GM12878 (cell line): ENCODE results near the gene KCNK5. TPM values are rescaled to one million over a fixed set of nuclear protein-coding genes. Genes with fewer than 3 reads are reported as not detected.

ENCODE experiments used
- ATAC-seq: fragments of 200-7000 bp; cut with Tn5 transposase; 3 replicates; pipeline ENCODE4 v1.9.1; 2020; ENCODE audit warnings: mild to moderate bottlenecking, moderate library complexity
- BruUV-seq: library from RNA; stranded (reverse); fragments of 400-500 nt; replicated peaks from 2 replicates; lab custom pipeline; 2021; lab: Mats Ljungman, UMichigan
- CTCF ChIA-PET: fragments of 300-600 bp; sonication (Branson Sonifier 250); formaldehyde crosslinking; extraction: SDS; loops from one replicate; lab custom pipeline; 2021; ENCODE audit warnings: inconsistent platforms; lab: Yijun Ruan, JAX
- POLR2A ChIA-PET: fragments of 350-600 bp; formaldehyde crosslinking; extraction: SDS; loops from one replicate; lab custom pipeline; 2021; ENCODE audit warnings: inconsistent platforms; lab: Charles Lee
- RAD21 ChIA-PET: fragments of 300-600 bp; sonication (Branson Sonifier 250); formaldehyde crosslinking; loops from one replicate; lab custom pipeline; 2023; ENCODE audit warnings: antibody characterized with exemption; ENCODE audit not compliant: unreplicated experiment; lab: Charles Lee
- SMC1A ChIA-PET: fragments of 300-600 bp; sonication (Branson Sonifier 250); formaldehyde crosslinking; loops from one replicate; lab custom pipeline; 2023; ENCODE audit not compliant: unreplicated experiment, uncharacterized antibody; lab: Charles Lee
- DNase-seq: peaks from one replicate; pipeline ENCODE4 v3.0.0-alpha.2; 2011; ENCODE audit warnings: low read depth, low spot score
- FAIRE-seq: peaks from 3 replicates; lab custom pipeline; 2011; peaks lifted over from hg19 to GRCh38; lab: Jason Lieb, UNC
- H2AFZ ChIP-seq: 2 replicates; pipeline ENCODE4 v1.6.0; 2011; ENCODE audit warnings: low read depth, low read length, control low read depth; ENCODE audit not compliant: control insufficient read depth
- H3K27ac ChIP-seq: 2 replicates; pipeline ENCODE4 v1.5.1; 2011; ENCODE audit warnings: control low read depth; ENCODE audit not compliant: control insufficient read depth, insufficient read depth
- H3K27me3 ChIP-seq, 2 experiments: replicated peaks in 1 of 2; 2 replicates each; pipeline versions ENCODE4 v1.6.0 to v1.6.1; 2011; ENCODE audit warnings: low read length in 1 of 2; ENCODE audit not compliant: control insufficient read depth in 2 of 2, insufficient read depth in 2 of 2
- H3K36me3 ChIP-seq, 2 experiments: 2 replicates each; pipeline ENCODE4 v1.5.1; 2011; ENCODE audit warnings: low read length in 1 of 2; ENCODE audit not compliant: control insufficient read depth in 2 of 2, insufficient read depth in 2 of 2
- H3K4me1 ChIP-seq: 2 replicates; pipeline ENCODE4 v1.6.1; 2011; ENCODE audit warnings: mild to moderate bottlenecking, low read length, moderate library complexity, mixed read lengths; ENCODE audit not compliant: control insufficient read depth, insufficient read depth
- H3K4me2 ChIP-seq: 2 replicates; pipeline ENCODE4 v1.6.0; 2011; ENCODE audit warnings: control low read depth; ENCODE audit not compliant: control insufficient read depth, insufficient read depth
- H3K4me3 ChIP-seq: fragments of 200-600 bp; sonication (generic); 2 replicates; pipeline ENCODE4 v1.5.1; 2016
- H3K79me2 ChIP-seq: 2 replicates; pipeline ENCODE4 v1.6.0; 2011; ENCODE audit warnings: low read length; ENCODE audit not compliant: control insufficient read depth, insufficient read depth
- H3K9ac ChIP-seq: 2 replicates; pipeline ENCODE4 v1.8.0; 2011; ENCODE audit warnings: low read length, control low read depth, mixed read lengths; ENCODE audit not compliant: control insufficient read depth, insufficient read depth
- H3K9me3 ChIP-seq: replicated peaks from 3 replicates; pipeline ENCODE4 v1.5.1; 2011; ENCODE audit warnings: mild to moderate bottlenecking, low read length; ENCODE audit not compliant: control insufficient read depth, insufficient read depth
- H4K20me1 ChIP-seq: 2 replicates; pipeline ENCODE4 v1.6.0; 2011; ENCODE audit not compliant: control insufficient read depth, insufficient read depth
- ATF3 ChIP-seq: IDR thresholded peaks from 2 replicates; pipeline ENCODE4 v1.6.1; 2011; ENCODE audit warnings: low read depth, mild to moderate bottlenecking, low read length, moderate library complexity, borderline replicate concordance; ENCODE audit errors: extremely low read depth
- NR2F1 ChIP-seq: fragments of 450-650 bp; conservative IDR thresholded peaks from 2 replicates; pipeline ENCODE4 v1.6.1; 2017; ENCODE audit warnings: mild to moderate bottlenecking
- PKNOX1 ChIP-seq: fragments of 450-650 bp; IDR thresholded peaks from 2 replicates; pipeline ENCODE4 v1.6.1; 2016; ENCODE audit warnings: mild to moderate bottlenecking
- RFX5 ChIP-seq: IDR thresholded peaks from 2 replicates; pipeline ENCODE4 v1.6.1; 2011; ENCODE audit warnings: low read depth, low read length, improper control_type of control experiment
- WGBS: methylation state at CpG from one replicate; pipeline ENCODE4 v1.1.6; 2016; ENCODE audit warnings: low lambda C conversion rate; ENCODE audit not compliant: insufficient replicate concordance, insufficient coverage; ENCODE audit errors: missing lambda C conversion rate; 5-methylcytosine and 5-hydroxymethylcytosine counted together
- in situ Hi-C: fragments of 300-500 bp; cut with MboI; formaldehyde crosslinking; loops from 9 replicates; pipeline ENCODE4 v1.14.3; 2018; ENCODE audit warnings: mixed read lengths
- intact Hi-C: fragments of 100-400 bp; cut with micrococcal nuclease; formaldehyde crosslinking; loops from one replicate; pipeline ENCODE4 v1.14.2; 2022; ENCODE audit not compliant: unreplicated experiment
- polyA plus RNA-seq, 11 experiments: library from polyadenylated mRNA; depleted of rRNA in 4 of 11; unstranded in 6 of 11; stranded (reverse) in 5 of 11; fragments of >200 nt; fragmentation: Nextera tagmentation in 4 of 11; fragmentation: Illumina TruSeq in 1 of 11; extraction: Ambion mirVana in 4 of 11; extraction: Trizol in 1 of 11; gene quantifications; 1 replicate in 1 of 11; 2 replicates in 10 of 11; pipeline versions ENCODE4 v1.2.1 to v1.2.3, GENCODE V29; 2011 to 2016; ENCODE audit warnings: inconsistent platforms in 2 of 11, missing spikeins in 2 of 11, low read depth in 1 of 11
- total RNA-seq, 4 experiments: library from RNA; depleted of rRNA in 3 of 4; stranded (reverse); fragments of >200 nt in 3 of 4; fragmentation: Illumina TruSeq in 1 of 4; extraction: Trizol in 1 of 4; gene quantifications; 2 replicates each; pipeline versions ENCODE4 v1.2.1 to v1.2.3, GENCODE V29; 2013 to 2021

KCNK5 gene
- total and polyA plus RNA-seq, 10 of the 15 experiments (the other 5 are each of a cell fraction or from before 2014, with no cell fraction given): 0.11 to 4.2 (median 2.1) TPM

- H3K9me3 ChIP-seq: no peaks in the 10 kb centered on the region
- intact Hi-C loops: no loop called here
- ATAC-seq (peak; percentile 47), FAIRE-seq (no peak), DNase-seq (no peak)
- POLR2A ChIA-PET: interaction anchor here (1.2 to 3.3 kb wide), 5 partner anchors 9 to 13 kb away, joined by 4 to 13 read pairs (median 5); no protein-coding TSS in a partner anchor
- H4K20me1 ChIP-seq: no peaks in the 10 kb centered on the region
- RAD21 ChIA-PET: interaction anchor here (0.8 to 2.0 kb wide), 6 partner anchors 9 to 101 kb away, joined by 3 to 8 read pairs (median 4); partner anchors contain the start of gene SAYSD1
- CTCF ChIA-PET: interaction anchor here (0.9 to 1.7 kb wide), 5 partner anchors 11 to 87 kb away, joined by 3 to 6 read pairs (median 6); partner anchors contain the start of gene KCNK5
- SMC1A ChIA-PET: interaction anchor here (0.8 to 5.2 kb wide), 7 partner anchors 8 to 101 kb away, joined by 3 to 32 read pairs (median 3); partner anchors contain the start of genes KCNK5 and SAYSD1
- WGBS: 79% methylated on average over 10 of the region's 10 CpGs
- H3K4me1 ChIP-seq: peaks cover 19% of the 10 kb centered on the region
- H3K27me3 ChIP-seq: no peaks in the 10 kb centered on the region
- no peak overlapping the region for H3K9ac ChIP-seq
- H3K4me3 ChIP-seq: no peak overlapping the region
- TF ChIP-seq NR2F1 (0 out of 2 replicates have a peak, but pooled peaks have one; percentile 30), RFX5 (no peak), ATF3 (no peak), PKNOX1 (peak; percentile 58)
- H3K4me2 ChIP-seq: no peak overlapping the region
- in situ Hi-C loops: no loop called here
- H3K27ac ChIP-seq: no peak overlapping the region
- BruUV-seq: no TSS peak
- peaks cover 7% of the 10 kb centered on the region for H3K79me2 ChIP-seq
- H2AFZ ChIP-seq: no peak overlapping the region
- no peaks in the 10 kb centered on the region for H3K36me3 ChIP-seq
These were observed 13.6 kb downstream of the KCNK5 start for GRCh38 chr6:39215640-39216158.
